Ishikawa (cell line): ENCODE results near the gene RELL1.

ENCODE experiments used
- TAF1 ChIP-seq: IDR thresholded peaks from 2 replicates; pipeline ENCODE4 v1.6.1; 2012; ENCODE audit warnings: low read depth, mild to moderate bottlenecking
- TF ChIP-seq, protein P1 (sequence below): IDR thresholded peaks from 2 replicates; pipeline ENCODE4 v1.6.1; 2012

DNA sequence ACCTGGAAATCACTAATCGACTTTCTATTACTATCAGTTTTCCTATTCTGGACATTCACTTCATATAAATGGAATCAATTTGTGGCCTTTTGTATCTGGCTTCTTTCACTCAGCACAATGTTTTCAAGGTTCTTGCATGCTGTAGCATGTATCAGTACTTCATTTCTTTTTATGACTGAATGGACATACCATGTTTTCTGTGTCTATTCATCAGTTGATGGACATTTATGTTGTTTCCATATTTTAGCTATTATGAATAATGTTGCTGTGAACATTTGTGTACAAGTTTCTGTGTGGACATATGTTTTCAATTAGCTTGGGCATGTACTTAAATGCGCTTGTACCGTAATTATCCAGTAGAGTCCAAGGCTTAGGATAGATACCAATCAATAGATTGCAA, 19.9 kb upstream of the RELL1 start:
- TF ChIP-seq, protein P1, sequence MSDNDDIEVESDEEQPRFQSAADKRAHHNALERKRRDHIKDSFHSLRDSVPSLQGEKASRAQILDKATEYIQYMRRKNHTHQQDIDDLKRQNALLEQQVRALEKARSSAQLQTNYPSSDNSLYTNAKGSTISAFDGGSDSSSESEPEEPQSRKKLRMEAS, result no peak
- TF ChIP-seq TAF1, result no peak
